ENCODE measurements around the gene PAK1IP1. TPM values are rescaled to one million over a fixed set of nuclear protein-coding genes. Genes with fewer than 3 reads are reported as not detected.
"Not testable (repeated sequence)": the region's sequence is repeated elsewhere in the genome, so short reads cannot be mapped to it uniquely, and the experiment has no call there.

PAK1IP1 gene
- total and polyA plus RNA-seq, 7 donors: 6.6 to 14.6 (median 10.8) TPM

- intact Hi-C loops (cut with DNase I): loop anchor here (10.0 kb wide), 1 partner anchor 355 kb away; the partner anchor contains the start of gene SMIM13
These were observed 45.3 kb downstream of the PAK1IP1 start for GRCh38 chr6:10740061-10740460.

GRCh38 chr6:10741643-10742042 is 46.9 kb downstream of the PAK1IP1 start:
- WGBS, 2 donors: 95 to 96% methylated on average over 4 of the region's 4 CpGs

More at GRCh38 chr6:10740061-10740460, 45.3 kb downstream of the PAK1IP1 start:
- Histone ChIP-seq H3K27me3 (no peaks in the 10 kb centered on the region), H3K36me3 (peaks cover 0 to 3% (median 0%) of the 10 kb centered on the region in 4 donors), H3K9me3 (no peaks in the 10 kb centered on the region), H3K4me1 (peaks cover 0 to 2% (median 0%) of the 10 kb centered on the region in 4 donors), H3K4me3 (no peak overlapping the region), H3K27ac (no peak overlapping the region)
- DNase-seq: no peak
- TF ChIP-seq EP300 (IDR thresholded peaks at IDR 0.05) (no peak), POLR2A (IDR thresholded peaks at IDR 0.05) (no peak), CTCF (IDR thresholded peaks at IDR 0.05) (no peak), POLR2AphosphoS5 (IDR thresholded peaks at IDR 0.05) (no peak)

GRCh38 chr6:10742251-10742650 is 47.5 kb downstream of the PAK1IP1 start:
- no peaks in the 10 kb centered on the region for H3K9me3 ChIP-seq
- H3K4me3 ChIP-seq: no peak overlapping the region
- peak; percentile 26 for DNase-seq
- no peaks in the 10 kb centered on the region for H3K27me3 ChIP-seq
- no peak overlapping the region for H3K27ac ChIP-seq
- intact Hi-C loops (cut with DNase I): loop anchor here (10.0 kb wide), 1 partner anchor 353 kb away; the partner anchor contains the start of gene SMIM13
- peaks cover 0 to 9% (median 6%) of the 10 kb centered on the region in 4 donors for H3K4me1 ChIP-seq
- peaks cover 0 to 3% (median 0%) of the 10 kb centered on the region in 4 donors for H3K36me3 ChIP-seq
- WGBS, 2 donors: 96 to 97% methylated on average over 12 of the region's 12 CpGs
- no peak for TF ChIP-seq CTCF (IDR thresholded peaks at IDR 0.05)
- no peak for TF ChIP-seq POLR2A (IDR thresholded peaks at IDR 0.05)
- no peak for TF ChIP-seq EP300 (IDR thresholded peaks at IDR 0.05)
- TF ChIP-seq POLR2AphosphoS5 (IDR thresholded peaks at IDR 0.05): no peak

More at GRCh38 chr6:10741643-10742042, 46.9 kb downstream of the PAK1IP1 start:
- intact Hi-C loops (cut with DNase I): loop anchor here (10.0 kb wide), 1 partner anchor 353 kb away; the partner anchor contains the start of gene SMIM13
- H3K27ac ChIP-seq, H3K36me3 ChIP-seq, H3K4me3 ChIP-seq, H3K27me3 ChIP-seq, H3K9me3 ChIP-seq, H3K4me1 ChIP-seq, DNase-seq: not testable (repeated sequence)

GRCh38 chr6:10743515-10743914 is 48.7 kb downstream of the PAK1IP1 start:
- intact Hi-C loops (cut with DNase I): loop anchor here (10.0 kb wide), 1 partner anchor 351 kb away; the partner anchor contains the start of gene SMIM13
- Histone ChIP-seq H3K4me3 (no peak overlapping the region), H3K9me3 (no peaks in the 10 kb centered on the region), H3K4me1 (peaks cover 0 to 16% (median 10%) of the 10 kb centered on the region in 4 donors), H3K27me3 (no peaks in the 10 kb centered on the region), H3K36me3 (peaks cover 0 to 3% (median 0%) of the 10 kb centered on the region in 4 donors), H3K27ac (no peak overlapping the region)
- WGBS, 2 donors: 85 to 94% methylated on average over 6 of the region's 6 CpGs
- TF ChIP-seq CTCF (IDR thresholded peaks at IDR 0.05) (no peak), EP300 (IDR thresholded peaks at IDR 0.05) (no peak), POLR2A (IDR thresholded peaks at IDR 0.05) (no peak), POLR2AphosphoS5 (IDR thresholded peaks at IDR 0.05) (no peak)
- DNase-seq: peak; percentile 19

- intact Hi-C loops (cut with DNase I): loop anchor here (10.0 kb wide), 1 partner anchor 350 kb away; the partner anchor contains the start of gene SMIM13
- peak; percentile 21 for DNase-seq
- TF ChIP-seq POLR2A (IDR thresholded peaks at IDR 0.05) (no peak), CTCF (IDR thresholded peaks at IDR 0.05) (no peak), EP300 (IDR thresholded peaks at IDR 0.05) (no peak), POLR2AphosphoS5 (IDR thresholded peaks at IDR 0.05) (no peak)
- peaks cover 0 to 11% (median 4%) of the 10 kb centered on the region in 4 donors for H3K36me3 ChIP-seq
- peaks cover 0 to 32% (median 26%) of the 10 kb centered on the region in 4 donors for H3K4me1 ChIP-seq
- H3K27me3 ChIP-seq: no peaks in the 10 kb centered on the region
- H3K9me3 ChIP-seq: no peaks in the 10 kb centered on the region
- WGBS, 2 donors: 90 to 92% methylated on average over 5 of the region's 5 CpGs
- H3K4me3 ChIP-seq: no peak overlapping the region
- no peak overlapping the region for H3K27ac ChIP-seq
These were observed 50.3 kb downstream of the PAK1IP1 start for GRCh38 chr6:10745116-10745515.
